H1 (cell line): Measurements from ENCODE around the gene SMARCAL1. TPM values are rescaled to one million over a fixed set of nuclear protein-coding genes. Genes with fewer than 3 reads are reported as not detected.

Source experiments
- CBX5 ChIP-seq: fragments of 300-800, 300-1000 bp; sonication (generic); IDR thresholded peaks from 2 replicates; pipeline ENCODE4 v1.7.1; 2016; ENCODE audit warnings: antibody characterized with exemption, low read length, low read depth
- NRF1 ChIP-seq: IDR thresholded peaks from 2 replicates; pipeline ENCODE4 v1.6.1; 2011; ENCODE audit warnings: mild to moderate bottlenecking, low read depth, low read length, improper control_type of control experiment
- SIRT6 ChIP-seq: IDR thresholded peaks from one replicate; pipeline ENCODE4 v1.7.1; 2012; ENCODE audit warnings: low read length, inconsistent platforms
- polyA plus RNA-seq, 7 experiments: library from polyadenylated mRNA; depleted of rRNA in 3 of 7; stranded (reverse) in 5 of 7; unstranded in 2 of 7; fragments of >200 nt in 5 of 7; fragments of 200-250 nt in 2 of 7; gene quantifications; 1 replicate in 5 of 7; 2 replicates in 1 of 7; 4 replicates in 1 of 7; pipeline versions ENCODE4 v1.2.1 to v1.2.3, GENCODE V29; 2011 to 2013; ENCODE audit warnings: missing spikeins in 2 of 7, mixed read lengths in 2 of 7
- total RNA-seq: library from RNA; stranded (reverse); fragmentation: NEBNext Ultra II Directional; extraction: Animal tissue kit (Norgen Biotek cat#: 25700); gene quantifications from 2 replicates; pipeline ENCODE4 v1.2.1, GENCODE V29; 2021
- TF ChIP-seq, protein P1 (sequence below): fragments of 300-600 bp; sonication (generic); IDR thresholded peaks from 2 replicates; pipeline ENCODE4 v1.7.1; 2012; ENCODE audit warnings: low read length, moderate library complexity, mild to moderate bottlenecking, inconsistent platforms; ENCODE audit not compliant: insufficient replicate concordance

The SMARCAL1 gene
- total and polyA plus RNA-seq, 2 of the 8 experiments (the other 6 are each of a cell fraction or from before 2014, with no cell fraction given) = 17.6 to 17.9 TPM

DNA sequence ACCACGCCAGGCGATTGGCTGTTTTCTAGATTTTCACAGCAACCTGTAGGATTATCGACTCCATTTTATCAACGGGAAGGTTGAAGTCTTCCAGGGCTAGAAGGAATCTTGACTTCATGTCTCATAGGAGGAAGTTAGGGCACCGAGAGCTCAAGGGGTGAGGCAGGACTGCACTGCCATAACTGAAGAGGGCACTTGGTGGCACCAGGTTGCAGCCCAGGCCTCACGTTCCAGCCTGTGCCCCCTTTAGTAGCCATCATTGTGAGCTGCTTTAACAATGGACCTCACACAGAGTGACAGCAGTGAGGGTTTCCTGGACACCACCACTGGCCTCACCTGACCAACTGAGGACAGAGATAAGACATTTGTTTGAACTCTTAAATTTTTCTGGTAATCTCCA is 63.5 kb downstream of the SMARCAL1 start (continued):
- TF ChIP-seq, protein P1, sequence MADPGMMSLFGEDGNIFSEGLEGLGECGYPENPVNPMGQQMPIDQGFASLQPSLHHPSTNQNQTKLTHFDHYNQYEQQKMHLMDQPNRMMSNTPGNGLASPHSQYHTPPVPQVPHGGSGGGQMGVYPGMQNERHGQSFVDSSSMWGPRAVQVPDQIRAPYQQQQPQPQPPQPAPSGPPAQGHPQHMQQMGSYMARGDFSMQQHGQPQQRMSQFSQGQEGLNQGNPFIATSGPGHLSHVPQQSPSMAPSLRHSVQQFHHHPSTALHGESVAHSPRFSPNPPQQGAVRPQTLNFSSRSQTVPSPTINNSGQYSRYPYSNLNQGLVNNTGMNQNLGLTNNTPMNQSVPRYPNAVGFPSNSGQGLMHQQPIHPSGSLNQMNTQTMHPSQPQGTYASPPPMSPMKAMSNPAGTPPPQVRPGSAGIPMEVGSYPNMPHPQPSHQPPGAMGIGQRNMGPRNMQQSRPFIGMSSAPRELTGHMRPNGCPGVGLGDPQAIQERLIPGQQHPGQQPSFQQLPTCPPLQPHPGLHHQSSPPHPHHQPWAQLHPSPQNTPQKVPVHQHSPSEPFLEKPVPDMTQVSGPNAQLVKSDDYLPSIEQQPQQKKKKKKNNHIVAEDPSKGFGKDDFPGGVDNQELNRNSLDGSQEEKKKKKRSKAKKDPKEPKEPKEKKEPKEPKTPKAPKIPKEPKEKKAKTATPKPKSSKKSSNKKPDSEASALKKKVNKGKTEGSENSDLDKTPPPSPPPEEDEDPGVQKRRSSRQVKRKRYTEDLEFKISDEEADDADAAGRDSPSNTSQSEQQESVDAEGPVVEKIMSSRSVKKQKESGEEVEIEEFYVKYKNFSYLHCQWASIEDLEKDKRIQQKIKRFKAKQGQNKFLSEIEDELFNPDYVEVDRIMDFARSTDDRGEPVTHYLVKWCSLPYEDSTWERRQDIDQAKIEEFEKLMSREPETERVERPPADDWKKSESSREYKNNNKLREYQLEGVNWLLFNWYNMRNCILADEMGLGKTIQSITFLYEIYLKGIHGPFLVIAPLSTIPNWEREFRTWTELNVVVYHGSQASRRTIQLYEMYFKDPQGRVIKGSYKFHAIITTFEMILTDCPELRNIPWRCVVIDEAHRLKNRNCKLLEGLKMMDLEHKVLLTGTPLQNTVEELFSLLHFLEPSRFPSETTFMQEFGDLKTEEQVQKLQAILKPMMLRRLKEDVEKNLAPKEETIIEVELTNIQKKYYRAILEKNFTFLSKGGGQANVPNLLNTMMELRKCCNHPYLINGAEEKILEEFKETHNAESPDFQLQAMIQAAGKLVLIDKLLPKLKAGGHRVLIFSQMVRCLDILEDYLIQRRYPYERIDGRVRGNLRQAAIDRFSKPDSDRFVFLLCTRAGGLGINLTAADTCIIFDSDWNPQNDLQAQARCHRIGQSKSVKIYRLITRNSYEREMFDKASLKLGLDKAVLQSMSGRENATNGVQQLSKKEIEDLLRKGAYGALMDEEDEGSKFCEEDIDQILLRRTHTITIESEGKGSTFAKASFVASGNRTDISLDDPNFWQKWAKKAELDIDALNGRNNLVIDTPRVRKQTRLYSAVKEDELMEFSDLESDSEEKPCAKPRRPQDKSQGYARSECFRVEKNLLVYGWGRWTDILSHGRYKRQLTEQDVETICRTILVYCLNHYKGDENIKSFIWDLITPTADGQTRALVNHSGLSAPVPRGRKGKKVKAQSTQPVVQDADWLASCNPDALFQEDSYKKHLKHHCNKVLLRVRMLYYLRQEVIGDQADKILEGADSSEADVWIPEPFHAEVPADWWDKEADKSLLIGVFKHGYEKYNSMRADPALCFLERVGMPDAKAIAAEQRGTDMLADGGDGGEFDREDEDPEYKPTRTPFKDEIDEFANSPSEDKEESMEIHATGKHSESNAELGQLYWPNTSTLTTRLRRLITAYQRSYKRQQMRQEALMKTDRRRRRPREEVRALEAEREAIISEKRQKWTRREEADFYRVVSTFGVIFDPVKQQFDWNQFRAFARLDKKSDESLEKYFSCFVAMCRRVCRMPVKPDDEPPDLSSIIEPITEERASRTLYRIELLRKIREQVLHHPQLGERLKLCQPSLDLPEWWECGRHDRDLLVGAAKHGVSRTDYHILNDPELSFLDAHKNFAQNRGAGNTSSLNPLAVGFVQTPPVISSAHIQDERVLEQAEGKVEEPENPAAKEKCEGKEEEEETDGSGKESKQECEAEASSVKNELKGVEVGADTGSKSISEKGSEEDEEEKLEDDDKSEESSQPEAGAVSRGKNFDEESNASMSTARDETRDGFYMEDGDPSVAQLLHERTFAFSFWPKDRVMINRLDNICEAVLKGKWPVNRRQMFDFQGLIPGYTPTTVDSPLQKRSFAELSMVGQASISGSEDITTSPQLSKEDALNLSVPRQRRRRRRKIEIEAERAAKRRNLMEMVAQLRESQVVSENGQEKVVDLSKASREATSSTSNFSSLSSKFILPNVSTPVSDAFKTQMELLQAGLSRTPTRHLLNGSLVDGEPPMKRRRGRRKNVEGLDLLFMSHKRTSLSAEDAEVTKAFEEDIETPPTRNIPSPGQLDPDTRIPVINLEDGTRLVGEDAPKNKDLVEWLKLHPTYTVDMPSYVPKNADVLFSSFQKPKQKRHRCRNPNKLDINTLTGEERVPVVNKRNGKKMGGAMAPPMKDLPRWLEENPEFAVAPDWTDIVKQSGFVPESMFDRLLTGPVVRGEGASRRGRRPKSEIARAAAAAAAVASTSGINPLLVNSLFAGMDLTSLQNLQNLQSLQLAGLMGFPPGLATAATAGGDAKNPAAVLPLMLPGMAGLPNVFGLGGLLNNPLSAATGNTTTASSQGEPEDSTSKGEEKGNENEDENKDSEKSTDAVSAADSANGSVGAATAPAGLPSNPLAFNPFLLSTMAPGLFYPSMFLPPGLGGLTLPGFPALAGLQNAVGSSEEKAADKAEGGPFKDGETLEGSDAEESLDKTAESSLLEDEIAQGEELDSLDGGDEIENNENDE = no peak
- TF ChIP-seq NRF1 = no peak
- no peak for TF ChIP-seq SIRT6
- TF ChIP-seq CBX5 = no peak
